D341Med (cell line): ENCODE results near the gene TSPAN5.
A peak's percentile ranks its signal among the peaks of the same experiment; 100 is the strongest.

Experiments
- DNase-seq: peaks from one replicate; pipeline ENCODE4 v3.0.0; 2012; ENCODE audit warnings: low spot score

Gene TSPAN5

DNA sequence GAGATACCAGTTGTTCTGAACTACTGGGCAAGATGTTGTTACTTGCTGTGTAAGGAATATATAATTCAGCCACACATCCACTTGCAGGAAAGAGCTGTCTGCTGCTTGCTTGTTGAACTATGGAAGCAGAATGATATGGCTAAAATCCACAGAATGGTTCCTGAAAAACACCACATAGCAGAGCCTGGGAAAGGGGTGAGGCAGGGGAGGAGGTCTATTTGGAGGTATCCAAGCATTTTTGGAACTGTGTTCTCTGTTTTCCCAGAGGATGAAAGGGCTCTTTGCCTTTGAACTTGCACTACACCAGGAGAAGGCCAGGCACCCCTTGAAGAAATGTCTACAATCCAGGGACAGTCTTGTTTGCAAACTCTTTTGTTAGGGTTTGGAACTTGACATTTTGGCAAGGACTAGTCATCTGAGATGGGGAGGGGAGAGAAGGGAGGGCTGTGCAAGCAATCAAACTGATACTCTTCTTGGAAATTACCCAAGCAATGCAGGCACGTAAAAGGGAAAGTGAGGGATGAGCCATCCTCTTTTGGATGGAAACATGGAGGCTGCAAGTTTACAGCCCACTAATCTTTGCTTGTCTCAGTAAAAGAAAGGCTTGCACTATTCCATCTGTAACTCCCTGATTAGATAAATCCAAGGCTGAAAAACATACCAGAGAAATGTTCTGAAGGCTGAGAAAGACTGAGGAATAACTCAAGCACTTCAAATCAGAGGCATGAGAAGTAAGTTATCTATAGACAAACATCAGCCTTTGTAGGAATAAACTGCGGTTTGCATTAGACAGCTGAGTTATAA, 141.0 kb downstream of the TSPAN5 start:
- DNase-seq, result no peak

DNA sequence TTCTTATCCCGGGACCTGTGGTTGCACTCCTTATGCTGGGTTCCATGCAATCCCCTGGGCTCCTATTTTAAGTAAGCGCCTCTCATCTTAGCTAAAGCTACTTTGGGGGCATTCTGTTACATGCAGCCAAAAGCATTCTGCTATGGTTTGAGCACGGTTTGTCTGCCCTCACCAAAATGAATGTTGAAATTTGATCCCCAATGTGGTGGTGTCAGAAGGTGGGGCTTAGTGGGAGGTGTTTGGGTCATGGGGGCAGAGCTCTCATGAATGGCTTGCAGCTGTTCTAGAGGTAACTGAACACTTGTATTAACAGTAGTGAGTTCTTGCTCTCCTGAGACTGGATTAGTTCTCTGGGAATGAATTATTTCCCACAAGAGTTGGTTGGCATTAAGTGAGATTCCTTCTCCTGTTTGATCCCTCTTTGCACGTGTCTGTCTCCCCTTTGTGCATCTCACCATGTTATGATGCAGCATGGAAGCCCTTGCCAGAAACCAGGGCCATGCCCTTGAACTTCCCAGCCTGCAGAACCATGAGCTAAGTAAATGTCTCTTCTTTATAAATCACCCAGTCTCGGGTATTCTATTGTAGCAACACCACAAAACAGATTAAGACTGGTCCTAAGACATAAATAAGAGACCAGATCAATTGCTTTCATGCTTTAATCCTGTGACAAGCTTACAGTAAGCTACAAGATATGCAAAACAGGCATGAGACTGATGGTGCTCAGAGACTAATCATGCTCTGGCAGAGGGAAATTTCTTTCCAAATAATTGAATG, 141.8 kb downstream of the TSPAN5 start:
- peak; percentile 49 for DNase-seq

DNA sequence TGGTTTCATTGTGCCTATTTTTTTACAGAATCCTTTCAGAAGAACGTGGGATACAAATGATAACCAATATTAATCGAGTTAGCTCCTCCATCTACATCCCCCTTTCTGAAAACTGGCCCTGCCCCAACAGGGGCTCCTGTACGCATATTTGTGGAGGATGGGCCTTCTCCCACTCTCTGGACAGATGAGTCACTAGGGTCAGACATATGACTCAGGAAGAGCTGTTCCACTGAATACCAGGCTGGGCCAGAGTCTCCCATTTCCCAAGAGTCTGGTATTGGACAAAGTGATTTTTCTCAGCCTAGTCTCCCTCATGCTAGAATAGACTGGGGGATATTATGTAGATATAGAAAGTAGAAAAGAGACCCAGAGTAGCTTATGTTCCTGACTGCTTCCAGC, 142.4 kb downstream of the TSPAN5 start:
- no peak for DNase-seq

DNA sequence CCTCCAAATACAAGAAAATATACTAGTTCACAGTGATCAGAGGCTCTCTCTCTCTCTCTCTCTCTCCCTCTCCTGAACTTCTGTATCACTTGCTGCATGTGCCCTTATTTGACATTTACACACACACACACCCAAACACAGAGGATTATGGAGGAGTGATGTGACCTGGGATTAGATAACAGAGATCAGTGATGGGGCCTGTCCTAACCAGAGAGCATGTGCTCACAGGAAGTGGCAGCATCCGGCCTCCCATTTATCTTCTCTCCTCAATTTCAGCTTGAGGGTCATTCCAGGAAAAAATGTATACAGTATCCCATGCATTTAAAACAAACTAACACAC, 143.0 kb downstream of the TSPAN5 start:
- no peak for DNase-seq

DNA sequence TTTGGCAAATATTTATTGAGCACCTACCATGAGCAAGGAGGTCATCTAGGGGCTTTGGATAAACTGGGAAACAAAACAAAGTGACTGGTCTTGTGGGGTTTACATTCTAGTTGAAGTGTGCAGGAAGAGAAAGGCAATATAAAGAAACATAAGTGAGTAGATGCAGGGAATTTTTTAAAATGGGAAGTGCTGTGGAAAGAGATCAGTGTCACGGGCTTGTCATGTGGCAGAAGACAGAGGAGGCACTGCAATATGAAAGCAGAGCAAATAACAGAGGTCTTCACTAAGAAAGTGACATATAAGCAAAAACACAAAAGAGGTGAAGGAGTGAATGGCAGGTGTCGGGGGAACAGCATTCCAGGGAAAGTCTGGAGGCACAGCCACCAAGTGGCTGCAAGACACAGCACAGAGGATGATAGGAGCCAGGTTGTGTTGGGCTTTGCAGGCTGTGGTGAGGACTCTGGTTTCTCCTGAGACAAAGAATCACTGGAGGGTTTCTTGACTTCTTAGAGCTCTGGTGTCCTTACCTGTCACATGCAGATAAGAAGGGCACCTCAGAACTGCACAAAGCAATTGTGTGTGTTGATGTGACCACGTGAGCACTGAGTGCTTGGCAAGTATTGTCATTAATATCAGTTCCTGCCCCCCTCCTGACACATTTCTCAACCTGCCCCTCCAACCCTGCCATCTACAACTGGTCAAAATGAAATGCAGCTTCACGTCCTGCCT, 143.5 kb downstream of the TSPAN5 start:
- DNase-seq, result no peak

DNA sequence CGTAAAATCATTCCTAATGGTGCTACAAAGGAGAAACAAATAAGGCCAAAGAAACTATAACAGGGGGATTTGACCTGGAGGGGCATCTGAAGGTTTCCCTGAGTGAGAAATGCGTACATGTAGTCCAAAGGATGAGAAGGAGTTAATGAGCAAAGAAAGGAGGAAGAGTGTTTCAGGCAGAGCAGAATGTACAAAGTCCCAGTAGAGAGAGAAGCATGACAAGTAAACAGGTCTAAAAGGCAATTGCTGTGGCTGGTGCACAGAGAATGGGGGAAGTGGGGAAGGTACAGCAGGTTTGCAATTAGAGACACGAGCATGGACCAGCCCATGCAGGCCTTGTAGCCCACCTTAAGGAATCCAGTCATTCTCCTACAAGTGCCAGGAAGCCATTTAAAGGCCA, 145.5 kb downstream of the TSPAN5 start:
- no peak for DNase-seq

DNA sequence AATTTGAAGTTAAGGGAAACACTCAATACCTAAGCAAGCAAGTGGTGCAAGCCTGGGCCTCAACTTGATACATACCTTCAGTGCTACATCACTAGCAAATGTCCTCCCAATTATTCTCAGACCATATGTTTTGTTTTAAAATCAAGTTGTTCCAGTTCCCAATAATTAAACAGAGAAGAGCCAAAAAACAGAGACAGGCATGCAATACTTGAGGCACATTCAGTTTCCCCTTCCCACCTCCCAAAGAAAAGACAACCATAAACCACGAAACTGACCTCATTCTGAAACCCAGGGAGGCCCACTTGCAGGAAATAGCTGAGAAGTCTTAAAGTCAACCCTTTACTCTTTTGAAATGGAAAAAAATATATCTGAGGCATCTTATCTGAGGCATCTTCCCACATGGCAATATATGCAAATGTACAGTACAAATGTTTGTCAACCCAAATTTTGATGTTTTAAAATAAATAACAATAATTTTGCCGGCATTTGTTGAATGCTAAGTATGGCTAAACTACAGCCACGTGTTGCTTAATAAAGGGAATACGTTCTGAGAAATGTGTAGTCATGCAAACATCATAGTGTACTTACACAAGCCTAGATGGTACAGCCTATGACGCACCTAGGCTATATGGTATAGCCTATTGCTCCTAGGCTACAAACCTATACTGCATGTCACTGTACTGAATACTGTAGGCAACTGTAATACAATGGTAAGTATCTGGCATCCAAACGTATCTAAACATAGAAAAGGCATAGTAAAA, 147.5 kb downstream of the TSPAN5 start:
- no peak for DNase-seq

DNA sequence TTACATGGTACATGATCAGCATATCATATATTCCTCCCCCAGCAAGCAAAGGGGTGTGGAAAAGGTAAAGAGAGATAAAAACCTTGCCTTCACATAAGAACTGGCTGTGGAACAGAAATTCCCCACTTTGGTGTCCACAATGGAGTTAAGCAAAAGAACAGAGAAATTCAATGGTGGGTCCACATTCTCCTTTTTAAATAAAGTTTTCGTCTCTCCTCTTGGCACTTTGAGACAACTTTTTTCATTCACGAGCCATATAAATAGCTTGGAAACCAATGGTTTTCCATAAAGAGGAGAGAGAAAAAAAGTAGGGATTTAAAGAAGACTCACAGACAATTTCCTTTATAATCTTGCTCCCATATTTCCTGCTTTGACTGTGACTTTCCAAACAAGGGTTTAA, 148.1 kb downstream of the TSPAN5 start:
- no peak for DNase-seq

DNA sequence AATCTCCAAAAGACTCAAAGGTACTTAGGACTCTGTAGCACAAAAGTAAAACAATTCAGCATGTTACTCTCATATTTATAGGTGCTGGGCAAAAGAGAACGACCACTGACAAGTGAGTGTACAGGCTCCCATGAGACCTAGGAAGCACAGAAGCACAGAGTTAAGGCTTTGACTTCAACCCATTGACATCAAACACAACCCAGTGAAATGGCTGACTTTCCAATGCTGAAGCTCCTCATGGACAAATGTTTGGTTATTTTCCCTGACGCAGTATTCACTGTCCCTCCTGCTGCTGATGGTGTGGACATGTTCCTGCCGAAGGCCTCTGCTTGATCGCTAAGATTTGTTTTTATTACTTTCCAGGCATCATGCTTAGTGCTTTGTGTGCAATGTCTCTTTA, 148.7 kb downstream of the TSPAN5 start:
- no peak for DNase-seq

DNA sequence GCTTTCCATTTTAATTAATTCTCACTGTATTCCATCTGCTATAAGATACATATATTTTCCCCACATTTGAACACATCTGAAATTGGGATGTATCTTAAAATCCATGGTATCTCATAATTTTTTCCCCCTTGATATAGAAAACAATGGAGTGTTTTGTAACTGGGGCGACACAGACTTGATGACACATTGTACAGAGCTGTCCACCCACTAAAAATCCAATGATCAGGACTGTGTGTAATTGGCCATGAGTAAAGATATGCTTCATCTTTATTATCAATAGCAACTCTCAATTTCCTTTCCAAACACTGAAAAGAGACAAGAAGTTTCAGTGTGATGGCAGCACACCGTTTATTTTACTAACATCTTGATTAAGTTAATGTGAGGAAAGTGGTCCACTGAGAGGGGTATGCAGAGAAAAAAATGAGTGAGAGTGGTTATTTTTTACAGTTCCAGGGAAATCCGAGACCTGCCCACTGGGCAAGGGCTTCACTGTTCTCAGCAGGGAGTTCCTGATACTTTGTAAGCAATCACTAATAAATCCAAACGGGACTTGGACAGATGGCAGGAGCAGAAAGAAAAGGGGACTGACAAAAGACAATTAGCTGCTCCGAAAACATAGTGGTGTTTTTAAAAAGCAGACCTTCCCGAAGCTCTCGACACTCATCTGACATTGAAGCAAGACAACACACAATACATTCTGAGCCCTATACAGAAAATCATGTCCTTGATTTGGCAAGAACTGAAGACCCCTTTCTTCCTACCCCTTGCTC, 149.4 kb downstream of the TSPAN5 start:
- DNase-seq, result no peak

DNA sequence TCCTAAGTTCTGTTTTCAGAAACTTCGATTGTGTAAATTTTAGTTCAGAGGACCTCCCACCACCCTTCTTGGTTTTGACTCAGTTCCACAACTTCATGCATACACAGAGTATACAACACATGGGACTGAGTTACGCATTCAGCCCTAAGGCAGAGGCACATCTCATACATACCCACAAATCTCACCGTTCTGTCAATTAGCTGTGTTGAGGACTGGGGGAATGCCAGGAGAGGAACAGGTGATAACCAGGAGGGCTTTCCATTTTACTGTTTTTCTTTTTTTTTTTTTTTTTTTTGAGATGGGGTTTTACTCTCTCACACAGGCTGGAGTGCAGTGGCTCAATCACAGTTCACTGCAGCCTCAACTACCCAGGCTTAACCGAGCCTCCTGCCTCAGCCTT, 150.2 kb downstream of the TSPAN5 start:
- no peak for DNase-seq

DNA sequence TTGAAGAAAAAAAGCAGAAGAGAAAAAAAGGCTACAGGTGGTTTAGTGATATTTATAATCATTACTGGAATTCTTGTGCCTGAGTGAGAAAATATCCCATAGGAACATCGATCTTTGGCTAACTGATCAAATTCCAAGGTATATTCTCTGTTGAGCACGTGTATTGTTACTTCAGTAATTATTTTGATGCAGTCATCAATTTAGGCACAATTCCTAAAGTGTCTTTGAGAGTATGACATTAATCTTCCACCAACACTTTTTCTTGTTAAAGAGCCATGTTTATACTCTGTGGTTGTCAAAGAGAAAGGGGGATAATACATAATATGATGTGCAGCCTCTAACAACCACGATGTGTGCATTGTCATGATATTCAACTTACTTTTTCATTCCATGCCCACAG, 151.1 kb downstream of the TSPAN5 start:
- DNase-seq, result no peak

DNA sequence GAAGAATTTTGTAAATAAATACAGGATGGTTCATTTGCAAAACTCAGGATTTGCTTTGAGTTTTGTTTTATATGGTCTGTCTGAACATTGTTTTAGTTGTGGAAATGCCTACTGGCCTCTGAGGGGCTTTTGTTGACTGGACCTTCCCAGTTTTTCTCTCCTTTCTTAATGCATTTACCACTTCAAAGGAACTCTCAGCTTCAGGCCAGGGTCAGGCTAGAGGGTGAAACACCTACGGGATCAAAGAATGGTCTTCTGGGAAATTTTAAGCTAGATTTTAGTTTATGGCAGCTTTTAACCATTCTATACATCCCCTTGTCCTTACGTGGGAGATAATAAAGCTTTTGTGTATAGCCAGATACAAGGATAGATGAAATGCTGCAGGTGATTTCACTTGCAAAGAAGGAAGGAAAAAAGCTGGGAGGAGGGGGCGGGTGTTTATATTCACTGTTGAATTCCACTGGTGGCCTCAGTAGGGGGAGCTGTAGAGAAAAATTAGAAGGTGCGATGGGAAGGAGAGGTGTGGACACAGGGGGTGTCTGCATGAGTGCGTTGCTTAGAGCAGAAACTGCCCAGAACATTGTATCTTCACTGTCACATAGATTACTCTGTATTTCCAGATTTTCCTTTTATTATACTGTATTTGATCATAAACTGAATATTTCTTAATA, 151.8 kb downstream of the TSPAN5 start:
- peak; percentile 61 for DNase-seq

DNA sequence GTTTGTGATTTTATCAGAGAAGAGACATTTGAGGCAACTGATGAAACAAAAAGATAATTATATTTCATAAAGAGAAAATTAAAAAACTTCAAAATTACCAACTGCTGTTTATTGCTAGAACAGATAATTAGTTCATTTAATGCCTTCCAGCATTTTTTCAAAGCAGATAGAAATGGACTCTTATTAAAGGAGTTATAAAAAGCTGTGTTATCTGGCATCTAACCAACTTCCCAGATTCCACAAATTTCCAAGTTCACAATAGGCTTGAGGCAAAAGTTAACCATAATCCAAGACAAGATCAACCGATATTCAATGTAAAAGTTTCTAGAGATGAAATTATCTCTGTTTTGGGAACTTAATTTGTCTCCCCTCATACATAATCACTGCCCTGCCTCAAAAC, 152.4 kb downstream of the TSPAN5 start:
- DNase-seq, result no peak

DNA sequence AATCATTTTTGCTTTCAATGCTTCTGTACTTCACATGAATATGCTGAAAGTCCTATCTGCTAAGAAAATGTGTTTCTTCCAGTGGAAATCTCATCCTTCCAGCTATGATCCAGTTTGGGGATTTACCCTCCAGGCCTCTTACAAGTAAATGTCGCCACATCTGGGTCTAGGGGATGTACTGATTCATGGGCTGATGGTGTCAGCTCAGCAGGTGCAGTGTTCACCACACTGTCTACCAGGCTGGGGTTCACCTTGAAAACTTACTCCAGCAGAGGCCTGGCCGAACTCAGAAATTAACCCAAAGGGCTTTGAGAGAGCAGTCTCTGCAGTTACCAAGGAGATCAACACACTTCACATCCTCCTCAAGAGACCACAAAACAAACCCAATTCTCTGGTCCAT, 154.3 kb downstream of the TSPAN5 start:
- DNase-seq, result no peak

DNA sequence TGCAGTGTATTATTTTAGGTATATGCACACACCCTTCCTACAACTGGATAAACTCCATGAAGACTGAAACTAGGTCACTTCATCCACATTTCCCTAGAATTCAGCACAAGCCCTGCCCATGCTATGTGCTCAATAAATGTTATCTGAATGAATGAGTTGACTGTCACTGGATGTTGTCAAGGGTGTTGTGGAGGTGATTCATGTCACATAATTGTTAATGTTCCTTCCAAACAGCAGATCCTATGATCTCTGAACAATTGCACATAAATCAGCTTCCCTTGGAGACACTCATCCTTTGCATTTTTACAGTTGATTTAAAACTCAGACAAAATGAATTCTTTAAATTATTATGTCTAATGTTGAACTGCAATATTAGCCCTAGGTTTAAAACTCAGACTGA, 154.7 kb downstream of the TSPAN5 start:
- no peak for DNase-seq

DNA sequence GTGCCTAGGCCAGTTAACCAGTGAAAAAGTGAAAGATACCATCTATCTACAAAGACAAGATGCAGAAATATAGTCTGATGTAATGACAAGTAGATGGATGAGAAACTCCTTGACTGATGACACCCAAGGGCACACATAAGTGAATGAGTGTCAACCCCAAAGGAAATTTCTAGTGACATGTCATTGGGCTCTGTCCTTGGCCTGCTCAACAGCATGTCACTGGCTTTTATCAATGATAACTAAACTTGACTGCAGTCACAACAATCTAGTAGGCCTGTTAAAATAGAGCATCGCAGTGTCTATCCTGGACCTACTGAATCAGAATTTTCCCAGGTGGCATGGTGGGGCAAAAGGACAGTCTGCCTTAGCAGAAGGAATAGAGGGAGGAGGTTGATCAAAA, 155.8 kb downstream of the TSPAN5 start:
- no peak for DNase-seq

DNA sequence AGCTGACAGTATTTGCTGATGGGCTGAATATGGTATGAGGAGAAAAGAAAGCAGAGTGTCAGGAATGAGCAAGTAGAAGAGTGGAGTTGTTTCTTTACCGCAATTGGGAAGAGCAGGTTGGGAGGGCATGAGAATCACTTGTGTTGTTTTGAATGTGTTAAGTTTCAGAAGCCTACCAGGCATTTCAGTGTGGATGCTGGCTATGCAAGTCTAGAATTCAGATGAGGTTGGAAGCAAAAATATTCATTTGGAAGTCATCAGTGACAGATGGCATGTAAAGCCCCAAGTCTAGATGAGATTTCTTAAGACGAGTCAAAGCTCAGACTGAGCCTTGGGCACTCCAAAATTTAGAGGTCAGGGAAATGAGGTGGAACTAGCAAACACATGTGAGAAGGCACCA, 156.4 kb downstream of the TSPAN5 start:
- no peak for DNase-seq

DNA sequence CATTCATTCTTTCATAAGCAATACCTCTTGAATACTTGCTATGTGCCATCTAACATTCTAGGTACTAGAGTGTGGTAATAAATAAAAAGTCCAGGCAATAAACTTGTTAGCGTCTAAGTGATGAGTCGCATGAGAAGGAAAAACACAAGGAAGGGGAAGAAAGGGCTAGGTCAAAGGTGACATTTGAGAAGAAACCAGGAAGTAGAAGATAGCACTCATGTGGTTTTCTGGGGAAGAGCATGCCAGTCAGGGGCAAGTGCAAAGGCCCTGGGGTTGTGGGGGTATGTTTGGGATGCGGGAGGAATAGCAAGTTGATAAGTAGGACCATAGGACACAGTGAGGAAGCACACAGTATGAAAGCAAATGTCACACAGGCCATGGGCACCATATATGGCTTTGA, 157.0 kb downstream of the TSPAN5 start:
- no peak for DNase-seq

DNA sequence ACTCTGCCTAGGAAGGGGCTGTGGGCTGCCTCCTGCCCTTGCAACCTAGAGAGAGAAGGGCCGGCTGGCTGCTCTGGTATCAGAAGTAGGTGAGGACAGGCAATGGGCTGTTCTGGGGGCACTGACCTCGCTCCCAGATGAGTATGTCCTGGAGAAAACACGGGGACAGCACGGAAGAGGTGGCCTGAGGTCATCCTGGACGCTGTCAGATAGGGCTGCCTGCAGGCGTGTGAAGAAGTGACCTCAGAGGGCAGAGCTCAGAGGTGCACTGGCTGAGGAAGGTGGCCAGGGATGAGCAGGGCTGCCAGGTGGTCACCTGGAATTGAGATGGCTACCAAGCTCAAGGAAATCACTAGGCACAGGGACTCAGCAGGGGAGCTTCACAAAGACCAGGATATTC, 159.6 kb downstream of the TSPAN5 start:
- DNase-seq, result no peak
